H7 (cell line): ENCODE results near the gene GFRA3. TPM values are rescaled to one million over a fixed set of nuclear protein-coding genes. Genes with fewer than 3 reads are reported as not detected.
"Not testable (repeated sequence)": the region's sequence is repeated elsewhere in the genome, so short reads cannot be mapped to it uniquely, and the experiment has no call there.

Experiments
- DNase-seq: peaks from one replicate; pipeline ENCODE4 v3.0.0; 2012
- H3K27me3 ChIP-seq: 2 replicates; pipeline ENCODE4 v1.6.0; 2011; ENCODE audit warnings: mild to moderate bottlenecking, low read length; ENCODE audit not compliant: control insufficient read depth, insufficient read depth
- H3K36me3 ChIP-seq: replicated peaks from 2 replicates; pipeline ENCODE4 v1.5.1; 2011; ENCODE audit warnings: low read length; ENCODE audit not compliant: control insufficient read depth, insufficient read depth
- H3K4me3 ChIP-seq: 2 replicates; pipeline ENCODE4 v1.5.1; 2011; ENCODE audit warnings: low read depth, mild to moderate bottlenecking, control low read depth, low read length, moderate library complexity; ENCODE audit not compliant: insufficient read depth
- total RNA-seq: library from RNA; depleted of rRNA; stranded (reverse); fragments of >200 nt; shearing (Covaris generic); gene quantifications from 2 replicates; pipeline ENCODE4 v1.2.3, GENCODE V29; 2014; rRNA removed

The GFRA3 gene
- 0.45 and 1.0 TPM in 2 replicates for total RNA-seq

GRCh38 chr5:138274189-138274853 is at the start of gene GFRA3:
TSS of gene GFRA3 (minus strand) at chr5:138274621. CDS start at chr5:138274424, 197 bp downstream.
- H3K4me3 ChIP-seq: peak within 1 kb of the TSS; percentile 51
- peak; percentile 88 for DNase-seq
- H3K36me3 ChIP-seq: no peaks in the 10 kb centered on the region
- H3K27me3 ChIP-seq: peaks cover 30% of the 10 kb centered on the region

GRCh38 chr5:138318211-138318610 is 43.8 kb upstream of the GFRA3 start:
- not testable (repeated sequence) for H3K36me3 ChIP-seq, H3K4me3 ChIP-seq, DNase-seq, H3K27me3 ChIP-seq

- peaks cover 4% of the 10 kb centered on the region for H3K36me3 ChIP-seq
- no peaks in the 10 kb centered on the region for H3K27me3 ChIP-seq
- peak; percentile 60 for DNase-seq
- no peak overlapping the region for H3K4me3 ChIP-seq
These were observed 41.9 kb upstream of the GFRA3 start for GRCh38 chr5:138316355-138316754.

GRCh38 chr5:138315751-138316278 is 41.4 kb upstream of the GFRA3 start:
- no peaks in the 10 kb centered on the region for H3K27me3 ChIP-seq
- DNase-seq: no peak
- H3K36me3 ChIP-seq: peaks cover 4% of the 10 kb centered on the region
- no peak overlapping the region for H3K4me3 ChIP-seq

- Histone ChIP-seq H3K36me3 (no peaks in the 10 kb centered on the region; the same call in none of the 2 replicates), H3K27me3 (no peaks in the 10 kb centered on the region), H3K4me3 (no peak overlapping the region)
- DNase-seq: no peak
These were observed 31.4 kb upstream of the GFRA3 start for GRCh38 chr5:138305797-138306196.

GRCh38 chr5:138303372-138303771 is 29.0 kb upstream of the GFRA3 start:
- H3K27me3 ChIP-seq: no peaks in the 10 kb centered on the region
- no peak overlapping the region for H3K4me3 ChIP-seq
- no peak for DNase-seq
- no peaks in the 10 kb centered on the region; the same call in none of the 2 replicates for H3K36me3 ChIP-seq

GRCh38 chr5:138289296-138289695 is 14.9 kb upstream of the GFRA3 start:
- no peak overlapping the region for H3K4me3 ChIP-seq
- peaks cover 9% of the 10 kb centered on the region for H3K36me3 ChIP-seq
- DNase-seq: no peak
- H3K27me3 ChIP-seq: no peaks in the 10 kb centered on the region

- Histone ChIP-seq H3K36me3 (peaks cover 9% of the 10 kb centered on the region), H3K27me3 (no peaks in the 10 kb centered on the region), H3K4me3 (no peak overlapping the region)
- DNase-seq: no peak
These were observed 12.8 kb upstream of the GFRA3 start for GRCh38 chr5:138287246-138287645.

- no peak overlapping the region for H3K4me3 ChIP-seq
- peaks cover 8% of the 10 kb centered on the region for H3K36me3 ChIP-seq
- peak; percentile 65 for DNase-seq
- H3K27me3 ChIP-seq: no peaks in the 10 kb centered on the region
These were observed 8.7 kb upstream of the GFRA3 start for GRCh38 chr5:138282920-138283742.

GRCh38 chr5:138280915-138281314 is 6.5 kb upstream of the GFRA3 start:
- no peak for DNase-seq
- no peaks in the 10 kb centered on the region; the same call in 1 of the 2 replicates for H3K27me3 ChIP-seq
- no peak overlapping the region for H3K4me3 ChIP-seq
- peaks cover 6% of the 10 kb centered on the region for H3K36me3 ChIP-seq

- DNase-seq: no peak
- no peak overlapping the region for H3K4me3 ChIP-seq
- H3K36me3 ChIP-seq: no peaks in the 10 kb centered on the region
- H3K27me3 ChIP-seq: peaks cover 30% of the 10 kb centered on the region
These were observed 2.1 kb upstream of the GFRA3 start for GRCh38 chr5:138276402-138277054.

GRCh38 chr5:138275895-138276294 is 1.5 kb upstream of the GFRA3 start:
- DNase-seq: no peak
- Histone ChIP-seq H3K4me3 (no peak overlapping the region), H3K36me3 (no peaks in the 10 kb centered on the region), H3K27me3 (peaks cover 30% of the 10 kb centered on the region)

- Histone ChIP-seq H3K36me3 (no peaks in the 10 kb centered on the region), H3K4me3 (no peak overlapping the region), H3K27me3 (peaks cover 30% of the 10 kb centered on the region)
- no peak for DNase-seq
These were observed 960 bp upstream of the GFRA3 start for GRCh38 chr5:138275379-138275782.

- peak overlapping the region; percentile 51 for H3K4me3 ChIP-seq
- peaks cover 30% of the 10 kb centered on the region for H3K27me3 ChIP-seq
- no peak for DNase-seq
- no peaks in the 10 kb centered on the region for H3K36me3 ChIP-seq
These were observed 610 bp downstream of the GFRA3 start for GRCh38 chr5:138273834-138274188.
